Esophagus muscularis mucosa (tissue), 4 donors: Measurements from ENCODE around the gene GNGT1. TPM values are rescaled to one million over a fixed set of nuclear protein-coding genes. Genes with fewer than 3 reads are reported as not detected.

Source experiments
- DNase-seq: peaks from one replicate; pipeline ENCODE4 v3.0.0-alpha.2; 2017; ENCODE audit errors: extremely low spot score
- H3K27ac ChIP-seq, 4 donors: fragments of 200-600 bp; sonication (generic); replicated peaks in 1 of 4; 1 replicate in 3 of 4; 2 replicates in 1 of 4; pipeline ENCODE4 v1.5.1; 2016 to 2019; ENCODE audit warnings: mild to moderate bottlenecking in 1 of 4
- H3K27me3 ChIP-seq, 4 donors: fragments of 200-600 bp; sonication (generic); one replicate each; pipeline versions ENCODE4 v1.5.1 to v1.6.0; 2016 to 2019
- H3K36me3 ChIP-seq, 4 donors: fragments of 200-600 bp; sonication (generic); one replicate each; pipeline ENCODE4 v1.5.1; 2016 to 2019
- H3K4me1 ChIP-seq, 4 donors: fragments of 200-600 bp; sonication (generic); one replicate each; pipeline ENCODE4 v1.5.1; 2016 to 2019
- H3K4me3 ChIP-seq, 4 donors: fragments of 200-600 bp; sonication (generic); 1 replicate in 2 of 4; 2 replicates in 2 of 4; pipeline ENCODE4 v1.5.1; 2016 to 2019; ENCODE audit warnings: mild to moderate bottlenecking in 4 of 4, moderate library complexity in 1 of 4
- H3K9me3 ChIP-seq, 4 donors: fragments of 200-600 bp; sonication (generic); 1 replicate in 3 of 4; 2 replicates in 1 of 4; pipeline ENCODE4 v1.5.1; 2016 to 2019
- CTCF ChIP-seq, 3 experiments: fragments of 200-600 bp in 2 of 3; fragments of 450-650 bp in 1 of 3; sonication (generic) in 2 of 3; IDR thresholded peaks; one replicate each; pipeline ENCODE4 v1.5.1; 2017 to 2019; ENCODE audit warnings: antibody characterized with exemption in 3 of 3, mild to moderate bottlenecking in 2 of 3, moderate library complexity in 1 of 3
- EP300 ChIP-seq: sonication (generic); formaldehyde crosslinking; IDR thresholded peaks from one replicate; pipeline ENCODE4 v1.6.1; 2017; ENCODE audit warnings: antibody characterized with exemption
- POLR2A ChIP-seq: fragments of 450-650 bp; IDR thresholded peaks from one replicate; pipeline ENCODE4 v1.6.1; 2017; ENCODE audit warnings: antibody characterized with exemption, moderate library complexity, mild to moderate bottlenecking, low read depth
- POLR2AphosphoS5 ChIP-seq, 2 donors: sonication (generic); formaldehyde crosslinking; IDR thresholded peaks; one replicate each; pipeline ENCODE4 v1.6.1; 2017; ENCODE audit warnings: antibody characterized with exemption in 2 of 2
- WGBS: methylation state at CpG from one replicate; pipeline ENCODE4 v1.1.5; 2018; 5-methylcytosine and 5-hydroxymethylcytosine counted together
- intact Hi-C: fragments of 100-400 bp; cut with DNase I; formaldehyde crosslinking; loops from one replicate; pipeline ENCODE4 v1.15.1; 2023
- total RNA-seq, 4 donors: library from RNA; depleted of rRNA; stranded (reverse); fragments of >200 nt; gene quantifications; one replicate each; pipeline versions ENCODE4 v1.1.0 to v1.2.1, GENCODE V29; 2016

Gene GNGT1
- total RNA-seq, 4 donors from 2014 or later = not detected

- intact Hi-C loops = no loop called here
- no peak for DNase-seq
- Histone ChIP-seq H3K36me3 (no peaks in the 10 kb centered on the region), H3K4me1 (no peaks in the 10 kb centered on the region), H3K4me3 (no peak overlapping the region), H3K9me3 (no peaks in the 10 kb centered on the region), H3K27me3 (no peaks in the 10 kb centered on the region), H3K27ac (no peak overlapping the region)
- 89% methylated on average over 3 of the region's 3 CpGs for WGBS
- TF ChIP-seq EP300 (no peak), POLR2A (no peak), POLR2AphosphoS5 (IDR thresholded peaks at IDR 0.05) (no peak), CTCF (IDR thresholded peaks at IDR 0.05) (no peak)
These were observed 39.5 kb upstream of the GNGT1 start for GRCh38 chr7:93866886-93867285.

GRCh38 chr7:93873998-93874574 lies 32.3 kb upstream of the GNGT1 start:
- H3K27me3 ChIP-seq = no peaks in the 10 kb centered on the region
- no peak overlapping the region for H3K4me3 ChIP-seq
- no peak overlapping the region for H3K27ac ChIP-seq
- no peaks in the 10 kb centered on the region for H3K4me1 ChIP-seq
- no peak for DNase-seq
- TF ChIP-seq POLR2AphosphoS5 (IDR thresholded peaks at IDR 0.05) = no peak
- no peak for TF ChIP-seq POLR2A
- TF ChIP-seq CTCF (IDR thresholded peaks at IDR 0.05) = no peak
- TF ChIP-seq EP300 = no peak
- H3K36me3 ChIP-seq = no peaks in the 10 kb centered on the region
- WGBS = 80% methylated on average over 1 of the region's 1 CpG
- H3K9me3 ChIP-seq = peaks cover 0 to 5% (median 0%) of the 10 kb centered on the region in 4 donors
- intact Hi-C loops = no loop called here

- TF ChIP-seq CTCF (IDR thresholded peaks at IDR 0.05) = no peak
- TF ChIP-seq POLR2AphosphoS5 (IDR thresholded peaks at IDR 0.05) = no peak
- no peak for TF ChIP-seq EP300
- no peaks in the 10 kb centered on the region for H3K4me1 ChIP-seq
- intact Hi-C loops = no loop called here
- no peaks in the 10 kb centered on the region for H3K27me3 ChIP-seq
- H3K9me3 ChIP-seq = peaks cover 0 to 9% (median 2%) of the 10 kb centered on the region in 4 donors
- no peak overlapping the region for H3K4me3 ChIP-seq
- H3K27ac ChIP-seq = no peak overlapping the region
- no peak for DNase-seq
- H3K36me3 ChIP-seq = no peaks in the 10 kb centered on the region
- 85% methylated on average over 3 of the region's 3 CpGs for WGBS
These were observed 28.6 kb upstream of the GNGT1 start for GRCh38 chr7:93877742-93878141.

- TF ChIP-seq POLR2AphosphoS5 (IDR thresholded peaks at IDR 0.05) (no peak), POLR2A (no peak), CTCF (IDR thresholded peaks at IDR 0.05) (no peak), EP300 (no peak)
- DNase-seq = no peak
- intact Hi-C loops = no loop called here
- Histone ChIP-seq H3K4me1 (no peaks in the 10 kb centered on the region), H3K4me3 (no peak overlapping the region), H3K9me3 (peaks cover 0 to 9% (median 2%) of the 10 kb centered on the region in 4 donors), H3K36me3 (no peaks in the 10 kb centered on the region), H3K27me3 (no peaks in the 10 kb centered on the region), H3K27ac (no peak overlapping the region)
These were observed 27.0 kb upstream of the GNGT1 start for GRCh38 chr7:93879356-93879755.

- Histone ChIP-seq H3K9me3 (peaks cover 0 to 7% (median 2%) of the 10 kb centered on the region in 4 donors), H3K4me3 (no peak overlapping the region), H3K27ac (no peak overlapping the region), H3K4me1 (no peaks in the 10 kb centered on the region), H3K36me3 (no peaks in the 10 kb centered on the region), H3K27me3 (no peaks in the 10 kb centered on the region)
- TF ChIP-seq POLR2A (no peak), POLR2AphosphoS5 (IDR thresholded peaks at IDR 0.05) (no peak), CTCF (IDR thresholded peaks at IDR 0.05) (no peak), EP300 (no peak)
- DNase-seq = no peak
- intact Hi-C loops = no loop called here
These were observed 23.9 kb upstream of the GNGT1 start for GRCh38 chr7:93882468-93882867.
